Measurements from ENCODE around the gene IRS1. TPM values are rescaled to one million over a fixed set of nuclear protein-coding genes. Genes with fewer than 3 reads are reported as not detected.

The IRS1 gene
- total and polyA plus RNA-seq, 2 experiments from 2014 or later, result 4.1 to 40.4 TPM

DNA sequence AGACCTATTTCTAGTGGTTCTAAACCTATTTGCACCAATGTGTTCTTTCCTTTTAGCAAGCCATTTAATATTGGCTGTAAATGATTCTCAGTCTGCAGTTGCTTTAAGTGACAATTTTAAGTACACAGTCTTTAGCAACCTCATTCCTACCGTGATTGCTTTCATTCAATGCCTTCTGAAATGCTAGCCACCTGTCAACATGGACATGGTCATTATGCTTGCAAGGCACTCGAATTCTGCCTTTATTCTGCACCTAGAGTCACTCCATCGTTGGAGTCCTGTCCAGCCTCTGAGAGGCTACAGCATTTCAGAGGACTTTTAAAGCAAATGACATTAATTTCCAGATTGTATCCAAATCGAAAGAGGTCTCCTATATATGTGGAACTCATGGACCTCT is 115.1 kb downstream of the IRS1 start:
- Histone ChIP-seq H3K36me3 (no peaks in the 10 kb centered on the region), H3K9me3 (ENCODE audit: low read depth) (no peaks in the 10 kb centered on the region), H3K27me3 (no peaks in the 10 kb centered on the region), H3K4me1 (ENCODE audit: low read depth) (peaks cover 8% of the 10 kb centered on the region), H3K27ac (no peak overlapping the region), H3K4me3 (no peak overlapping the region)
- TF ChIP-seq, protein P1, sequence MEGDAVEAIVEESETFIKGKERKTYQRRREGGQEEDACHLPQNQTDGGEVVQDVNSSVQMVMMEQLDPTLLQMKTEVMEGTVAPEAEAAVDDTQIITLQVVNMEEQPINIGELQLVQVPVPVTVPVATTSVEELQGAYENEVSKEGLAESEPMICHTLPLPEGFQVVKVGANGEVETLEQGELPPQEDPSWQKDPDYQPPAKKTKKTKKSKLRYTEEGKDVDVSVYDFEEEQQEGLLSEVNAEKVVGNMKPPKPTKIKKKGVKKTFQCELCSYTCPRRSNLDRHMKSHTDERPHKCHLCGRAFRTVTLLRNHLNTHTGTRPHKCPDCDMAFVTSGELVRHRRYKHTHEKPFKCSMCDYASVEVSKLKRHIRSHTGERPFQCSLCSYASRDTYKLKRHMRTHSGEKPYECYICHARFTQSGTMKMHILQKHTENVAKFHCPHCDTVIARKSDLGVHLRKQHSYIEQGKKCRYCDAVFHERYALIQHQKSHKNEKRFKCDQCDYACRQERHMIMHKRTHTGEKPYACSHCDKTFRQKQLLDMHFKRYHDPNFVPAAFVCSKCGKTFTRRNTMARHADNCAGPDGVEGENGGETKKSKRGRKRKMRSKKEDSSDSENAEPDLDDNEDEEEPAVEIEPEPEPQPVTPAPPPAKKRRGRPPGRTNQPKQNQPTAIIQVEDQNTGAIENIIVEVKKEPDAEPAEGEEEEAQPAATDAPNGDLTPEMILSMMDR (IDR thresholded peaks at IDR 0.05; ENCODE audit: low read depth, low read length), result no peak
- DNase-seq (ENCODE audit: low read depth in 1 of 2, low spot score in 1 of 2), result no peak

DNA sequence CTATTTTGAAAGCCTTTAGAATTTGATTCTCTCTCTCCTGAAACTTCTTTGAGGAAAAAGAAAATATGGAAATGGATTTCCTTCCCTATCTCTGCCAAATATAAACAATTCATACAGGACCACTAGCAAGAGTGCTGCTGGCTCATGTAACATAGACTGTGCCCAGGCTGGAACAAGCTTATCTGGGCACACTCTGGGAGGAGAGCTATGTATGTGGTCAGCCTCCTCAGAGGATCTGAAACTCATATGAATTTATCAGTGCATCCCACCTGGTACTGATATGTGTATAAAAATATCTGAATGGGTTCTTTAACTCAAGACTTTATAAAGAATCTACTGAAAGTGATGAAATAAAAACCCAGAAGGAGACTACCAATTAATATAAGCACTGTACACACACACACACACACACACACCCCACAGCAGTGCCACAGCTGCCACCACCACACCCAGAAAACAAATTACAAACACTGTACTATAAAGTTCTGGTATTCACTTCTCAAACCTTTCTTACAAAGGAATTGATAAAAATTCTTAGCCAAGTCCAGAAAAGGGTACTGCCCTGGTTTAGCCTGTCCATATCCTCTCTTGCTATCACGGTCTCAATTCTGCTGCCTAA is 115.6 kb downstream of the IRS1 start:
- H3K27ac ChIP-seq, result no peak overlapping the region
- DNase-seq (ENCODE audit: low read depth in 1 of 2, low spot score in 1 of 2), result no peak
- H3K4me1 ChIP-seq (ENCODE audit: low read depth), result peaks cover 8% of the 10 kb centered on the region
- H3K27me3 ChIP-seq, result no peaks in the 10 kb centered on the region
- H3K36me3 ChIP-seq, result no peaks in the 10 kb centered on the region
- no peaks in the 10 kb centered on the region for H3K9me3 ChIP-seq (ENCODE audit: low read depth)
- TF ChIP-seq, protein P1 (IDR thresholded peaks at IDR 0.05; ENCODE audit: low read depth, low read length), result no peak
- H3K4me3 ChIP-seq, result no peak overlapping the region

DNA sequence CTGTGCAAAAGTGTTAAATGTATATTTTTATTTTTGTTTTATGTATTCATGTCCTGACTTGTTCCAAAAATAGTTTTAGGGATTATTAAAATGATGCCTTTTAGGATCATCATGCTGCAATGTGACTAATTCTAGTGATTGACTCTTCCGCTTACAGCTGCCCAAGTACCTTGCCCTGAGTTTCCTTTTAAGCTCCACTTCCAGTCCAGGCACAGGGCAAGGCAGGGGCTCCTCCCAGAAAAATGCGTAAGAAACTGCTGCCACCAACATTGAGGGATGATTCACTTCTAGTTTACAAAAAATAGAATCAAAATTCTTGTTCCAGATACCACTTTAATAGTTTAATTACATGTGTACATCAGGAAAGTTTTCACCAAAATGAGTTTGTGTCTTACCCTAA is 116.4 kb downstream of the IRS1 start:
- peaks cover 8% of the 10 kb centered on the region for H3K4me1 ChIP-seq (ENCODE audit: low read depth)
- no peaks in the 10 kb centered on the region for H3K27me3 ChIP-seq
- TF ChIP-seq, protein P1 (IDR thresholded peaks at IDR 0.05; ENCODE audit: low read depth, low read length), result no peak
- no peaks in the 10 kb centered on the region for H3K36me3 ChIP-seq
- no peak overlapping the region for H3K27ac ChIP-seq
- no peak overlapping the region for H3K4me3 ChIP-seq
- H3K9me3 ChIP-seq (ENCODE audit: low read depth), result no peaks in the 10 kb centered on the region
- no peak for DNase-seq (ENCODE audit: low read depth in 1 of 2, low spot score in 1 of 2)

Other genes starting within 250 kb of the IRS1 start
- gene RHBDD1, start 36.2 kb upstream of the IRS1 start, total RNA-seq, result 3.6 and 6.3 TPM in 2 replicates
- 12.9 and 17.8 TPM in 2 replicates for gene RHBDD1, start 36.2 kb upstream of the IRS1 start, polyA plus RNA-seq

Measured in cardiac muscle cell (in vitro differentiated cells and primary cell).